Endothelial cell of umbilical vein (primary cell): Measurements from ENCODE around the gene HSPA5. TPM values are rescaled to one million over a fixed set of nuclear protein-coding genes. Genes with fewer than 3 reads are reported as not detected.

Source experiments
- BruUV-seq: library from RNA; stranded (reverse); fragments of 400-500 nt; replicated peaks from 2 replicates; lab custom pipeline; 2021; lab: Mats Ljungman, UMichigan
- CTCF ChIA-PET: fragments of 300-600, 350-600 bp; sonication (Branson Sonifier 250); formaldehyde crosslinking; loops from one replicate; lab custom pipeline; 2021; ENCODE audit warnings: antibody characterized with exemption, inconsistent platforms; lab: Charles Lee
- POLR2A ChIA-PET: fragments of 300-600, 350-600 bp; sonication (Branson Sonifier 250); formaldehyde crosslinking; loops from one replicate; lab custom pipeline; 2021; ENCODE audit warnings: antibody characterized with exemption, inconsistent platforms; lab: Charles Lee
- DNase-seq: peaks from one replicate; pipeline ENCODE4 v3.0.0-alpha.2; 2011; ENCODE audit warnings: low read depth, low spot score
- FAIRE-seq: peaks from 2 replicates; lab custom pipeline; 2011; peaks lifted over from hg19 to GRCh38; lab: Jason Lieb, UNC
- H2AFZ ChIP-seq: 2 replicates; pipeline ENCODE4 v1.6.0; 2012; ENCODE audit warnings: low read depth, low read length, control low read depth, inconsistent platforms
- H3K27ac ChIP-seq: 2 replicates; pipeline ENCODE4 v1.5.1; 2011; ENCODE audit warnings: low read depth, mild to moderate bottlenecking, control low read depth, low read length, moderate library complexity; ENCODE audit not compliant: insufficient read depth
- H3K27me3 ChIP-seq, 2 experiments: 2 replicates each; pipeline versions ENCODE4 v1.6.0 to v1.6.1; 2011; ENCODE audit warnings: low read length in 2 of 2, mixed read lengths in 1 of 2; ENCODE audit not compliant: control insufficient read depth in 2 of 2, insufficient read depth in 2 of 2
- H3K36me3 ChIP-seq, 2 experiments: 2 replicates in 1 of 2; 3 replicates in 1 of 2; pipeline ENCODE4 v1.5.1; 2011; ENCODE audit warnings: low read length in 2 of 2, mild to moderate bottlenecking in 1 of 2, moderate library complexity in 1 of 2; ENCODE audit not compliant: control insufficient read depth in 2 of 2, insufficient read depth in 2 of 2; ENCODE audit errors: extremely low read depth in 1 of 2
- H3K4me1 ChIP-seq: 3 replicates; pipeline ENCODE4 v1.5.1; 2011; ENCODE audit warnings: mild to moderate bottlenecking, low read length; ENCODE audit not compliant: control insufficient read depth, insufficient read depth; ENCODE audit errors: extremely low read depth
- H3K4me2 ChIP-seq: 2 replicates; pipeline ENCODE4 v1.6.1; 2011; ENCODE audit warnings: low read length, control low read depth, mixed read lengths; ENCODE audit not compliant: insufficient read depth
- H3K4me3 ChIP-seq, 3 experiments: fragments of 200-600 bp in 1 of 3; sonication (generic), shearing (Covaris generic) in 1 of 3; replicated peaks in 1 of 3; 2 replicates each; pipeline ENCODE4 v1.5.1; 2011 to 2016; ENCODE audit warnings: control low read depth in 3 of 3, low read length in 3 of 3, mild to moderate bottlenecking in 2 of 3, inconsistent platforms in 1 of 3, low read depth in 1 of 3, moderate library complexity in 1 of 3; ENCODE audit not compliant: insufficient read depth in 1 of 3
- H3K79me2 ChIP-seq: 2 replicates; pipeline ENCODE4 v1.6.0; 2012; ENCODE audit warnings: low read length, inconsistent platforms; ENCODE audit not compliant: control insufficient read depth, insufficient read depth
- H3K9ac ChIP-seq: replicated peaks from 2 replicates; pipeline ENCODE3; 2011; ENCODE audit warnings: low read length, control low read depth; ENCODE audit not compliant: insufficient read depth; ENCODE audit errors: extremely low read depth
- H3K9me1 ChIP-seq: replicated peaks from 3 replicates; pipeline ENCODE4 v1.6.0; 2011; ENCODE audit warnings: mild to moderate bottlenecking, low read length; ENCODE audit not compliant: control insufficient read depth, insufficient read depth; ENCODE audit errors: extremely low read depth
- H3K9me3 ChIP-seq: replicated peaks from 2 replicates; pipeline ENCODE4 v1.5.1; 2012; ENCODE audit warnings: low read length, inconsistent platforms; ENCODE audit not compliant: control insufficient read depth, insufficient read depth
- H4K20me1 ChIP-seq: replicated peaks from 2 replicates; pipeline ENCODE3; 2011; ENCODE audit warnings: mild to moderate bottlenecking, low read length; ENCODE audit not compliant: control insufficient read depth, insufficient read depth; ENCODE audit errors: extremely low read depth
- EZH2 ChIP-seq: IDR thresholded peaks from 2 replicates; pipeline ENCODE4 v1.6.1; 2012; ENCODE audit warnings: borderline replicate concordance, low read depth, mild to moderate bottlenecking, moderate library complexity, low read length, inconsistent platforms; ENCODE audit not compliant: severe bottlenecking
- FOS ChIP-seq: IDR thresholded peaks from 2 replicates; pipeline ENCODE4 v1.6.1; 2011; ENCODE audit warnings: mild to moderate bottlenecking, low read length, moderate library complexity, borderline replicate concordance; ENCODE audit not compliant: insufficient read depth
- GATA2 ChIP-seq: IDR thresholded peaks from 2 replicates; pipeline ENCODE4 v1.7.0; 2011; ENCODE audit warnings: low read depth, mild to moderate bottlenecking, moderate library complexity, mixed read lengths, low read length; ENCODE audit not compliant: insufficient read length, insufficient read depth
- JUN ChIP-seq: IDR thresholded peaks from 2 replicates; pipeline ENCODE4 v1.6.1; 2011; ENCODE audit warnings: borderline replicate concordance, low read depth; ENCODE audit not compliant: insufficient read length, insufficient read depth
- MYC ChIP-seq: IDR thresholded peaks from one replicate; pipeline ENCODE4 v1.6.1; 2011; ENCODE audit warnings: mild to moderate bottlenecking, low read depth, low read length
- POLR2A ChIP-seq: IDR thresholded peaks from 2 replicates; pipeline ENCODE4 v1.6.1; 2012; ENCODE audit warnings: low read depth, mild to moderate bottlenecking, control low read depth, low read length
- POLR2AphosphoS5 ChIP-seq: IDR thresholded peaks from 2 replicates; pipeline ENCODE4 v1.6.1; 2012; ENCODE audit warnings: low read depth, mild to moderate bottlenecking, control low read depth, low read length, moderate library complexity; ENCODE audit not compliant: insufficient read depth
- dilution Hi-C: fragments of 300-500 bp; cut with MboI; formaldehyde crosslinking; loops from one replicate; pipeline ENCODE4 v1.15.0; 2019; ENCODE audit warnings: low sequenced_read_pairs; ENCODE audit not compliant: extremely low pct_ligation_motif_present
- intact Hi-C: fragments of 100-400 bp; cut with micrococcal nuclease; formaldehyde crosslinking; loops from one replicate; pipeline ENCODE4 v1.10.0; 2022
- polyA plus RNA-seq, 4 experiments: library from polyadenylated mRNA; depleted of rRNA in 3 of 4; stranded (reverse) in 3 of 4; unstranded in 1 of 4; fragments of >200 nt; gene quantifications; 2 replicates each; pipeline versions ENCODE4 v1.2.1 to v1.2.3, GENCODE V29; 2011 to 2012; ENCODE audit warnings: missing spikeins in 1 of 4
- total RNA-seq: library from RNA; stranded (reverse); gene quantifications from 2 replicates; pipeline ENCODE4 v1.2.3, GENCODE V29; 2021
- TF ChIP-seq, protein P1 (sequence below), 2 donors: IDR thresholded peaks; 1 replicate in 1 of 2; 2 replicates in 1 of 2; pipeline ENCODE4 v1.5.1; 2011; ENCODE audit warnings: low read length in 2 of 2, mild to moderate bottlenecking in 2 of 2, moderate library complexity in 2 of 2, control low read depth in 1 of 2, inconsistent platforms in 1 of 2, low read depth in 1 of 2; ENCODE audit not compliant: insufficient read depth in 1 of 2; ENCODE audit errors: extremely low read depth in 1 of 2
- TF ChIP-seq, protein P2 (sequence below): IDR thresholded peaks from 2 replicates; pipeline ENCODE4 v1.6.1; 2011; ENCODE audit not compliant: insufficient read depth, insufficient read length

HSPA5 gene
- total and polyA plus RNA-seq, 2 donors (not counting 3 experiments of a cell fraction or from before 2014, with no cell fraction given): 247 to 538 TPM

GRCh38 chr9:125258160-125258785 lies 17.1 kb upstream of the HSPA5 start:
- dilution Hi-C loops (no loop called here), intact Hi-C loops (no loop called here)
- ChIA-PET CTCF (interaction anchor here (1.8 kb wide), 1 partner anchor 104 kb away, joined by 5 read pairs; no protein-coding TSS in a partner anchor), POLR2A (no interaction called here)
- no TSS peak for BruUV-seq
- Histone ChIP-seq H3K79me2 (peaks cover 16% of the 10 kb centered on the region), H3K27me3 (no peaks in the 10 kb centered on the region), H3K9me3 (no peaks in the 10 kb centered on the region), H3K4me2 (no peak overlapping the region), H2AFZ (no peak overlapping the region), H3K9me1 (no peaks in the 10 kb centered on the region), H4K20me1 (no peaks in the 10 kb centered on the region), H3K27ac (no peak overlapping the region), H3K4me3 (no peak overlapping the region), H3K9ac (no peak overlapping the region), H3K36me3 (no peaks in the 10 kb centered on the region), H3K4me1 (peaks cover 11% of the 10 kb centered on the region)
- TF ChIP-seq EZH2: no peak
- no peak for TF ChIP-seq POLR2AphosphoS5
- TF ChIP-seq, protein P1, sequence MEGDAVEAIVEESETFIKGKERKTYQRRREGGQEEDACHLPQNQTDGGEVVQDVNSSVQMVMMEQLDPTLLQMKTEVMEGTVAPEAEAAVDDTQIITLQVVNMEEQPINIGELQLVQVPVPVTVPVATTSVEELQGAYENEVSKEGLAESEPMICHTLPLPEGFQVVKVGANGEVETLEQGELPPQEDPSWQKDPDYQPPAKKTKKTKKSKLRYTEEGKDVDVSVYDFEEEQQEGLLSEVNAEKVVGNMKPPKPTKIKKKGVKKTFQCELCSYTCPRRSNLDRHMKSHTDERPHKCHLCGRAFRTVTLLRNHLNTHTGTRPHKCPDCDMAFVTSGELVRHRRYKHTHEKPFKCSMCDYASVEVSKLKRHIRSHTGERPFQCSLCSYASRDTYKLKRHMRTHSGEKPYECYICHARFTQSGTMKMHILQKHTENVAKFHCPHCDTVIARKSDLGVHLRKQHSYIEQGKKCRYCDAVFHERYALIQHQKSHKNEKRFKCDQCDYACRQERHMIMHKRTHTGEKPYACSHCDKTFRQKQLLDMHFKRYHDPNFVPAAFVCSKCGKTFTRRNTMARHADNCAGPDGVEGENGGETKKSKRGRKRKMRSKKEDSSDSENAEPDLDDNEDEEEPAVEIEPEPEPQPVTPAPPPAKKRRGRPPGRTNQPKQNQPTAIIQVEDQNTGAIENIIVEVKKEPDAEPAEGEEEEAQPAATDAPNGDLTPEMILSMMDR (IDR thresholded peaks at IDR 0.05; ENCODE audit: extremely low read depth in 1 of 2, insufficient read depth in 1 of 2, low read depth in 1 of 2, low read length in 2 of 2): no peak
- TF ChIP-seq GATA2: no peak
- TF ChIP-seq FOS: no peak
- no peak for TF ChIP-seq JUN
- TF ChIP-seq, protein P2, sequence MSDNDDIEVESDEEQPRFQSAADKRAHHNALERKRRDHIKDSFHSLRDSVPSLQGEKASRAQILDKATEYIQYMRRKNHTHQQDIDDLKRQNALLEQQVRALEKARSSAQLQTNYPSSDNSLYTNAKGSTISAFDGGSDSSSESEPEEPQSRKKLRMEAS: no peak
- no peak for TF ChIP-seq POLR2A
- TF ChIP-seq MYC: no peak
- DNase-seq (no peak), FAIRE-seq (peak; percentile 4)
